Mammary epithelial cell (primary cell): ENCODE measurements around the gene HDGF.

Experiments used
- CTCF ChIP-seq, 2 donors: IDR thresholded peaks in 1 of 2; conservative IDR thresholded peaks in 1 of 2; 2 replicates each; pipeline ENCODE4 v1.5.1; 2011 to 2012; ENCODE audit warnings: inconsistent platforms in 2 of 2, low read length in 2 of 2, mild to moderate bottlenecking in 2 of 2, control low read depth in 1 of 2, low read depth in 1 of 2; ENCODE audit not compliant: insufficient read depth in 1 of 2; ENCODE audit errors: extremely low read depth in 1 of 2
- EZH2 ChIP-seq: IDR thresholded peaks from 2 replicates; pipeline ENCODE4 v1.6.1; 2012; ENCODE audit warnings: low read length, inconsistent platforms, borderline replicate concordance

- TF ChIP-seq CTCF (conservative IDR thresholded peaks at IDR 0.05 in 1 of 2, IDR thresholded peaks at IDR 0.05 in 1 of 2; ENCODE audit: extremely low read depth in 1 of 2, insufficient read depth in 1 of 2, low read depth in 1 of 2, low read length in 2 of 2) = no peak
- TF ChIP-seq EZH2 = no peak
Measured at GRCh38 chr1:156765666-156766065, 14.2 kb upstream of the HDGF start.
